Adrenal gland (tissue), 5 donors: ENCODE results near the gene ZNF564.

Experiments used
- POLR2A ChIP-seq, 2 donors: fragments of 450-650 bp; IDR thresholded peaks; one replicate each; pipeline ENCODE4 v1.6.1; 2017; ENCODE audit warnings: antibody characterized with exemption in 2 of 2, mild to moderate bottlenecking in 2 of 2, moderate library complexity in 1 of 2
- TF ChIP-seq, protein P1 (sequence below), 6 experiments: fragments of 450-650 bp in 4 of 6; fragments of 200-600 bp in 2 of 6; sonication (generic) in 1 of 6; IDR thresholded peaks; 1 replicate in 5 of 6; 2 replicates in 1 of 6; pipeline versions ENCODE4 v1.5.1 to v1.8.0; 2016 to 2021; ENCODE audit warnings: antibody characterized with exemption in 6 of 6, mild to moderate bottlenecking in 2 of 6, moderate library complexity in 1 of 6
- donor health status: DM: no; HTN: no; CAD: no.

GRCh38 chr19:12521996-12522395 is 29.3 kb downstream of the ZNF564 start:
- TF ChIP-seq POLR2A (IDR thresholded peaks at IDR 0.05), result no peak
- TF ChIP-seq, protein P1, sequence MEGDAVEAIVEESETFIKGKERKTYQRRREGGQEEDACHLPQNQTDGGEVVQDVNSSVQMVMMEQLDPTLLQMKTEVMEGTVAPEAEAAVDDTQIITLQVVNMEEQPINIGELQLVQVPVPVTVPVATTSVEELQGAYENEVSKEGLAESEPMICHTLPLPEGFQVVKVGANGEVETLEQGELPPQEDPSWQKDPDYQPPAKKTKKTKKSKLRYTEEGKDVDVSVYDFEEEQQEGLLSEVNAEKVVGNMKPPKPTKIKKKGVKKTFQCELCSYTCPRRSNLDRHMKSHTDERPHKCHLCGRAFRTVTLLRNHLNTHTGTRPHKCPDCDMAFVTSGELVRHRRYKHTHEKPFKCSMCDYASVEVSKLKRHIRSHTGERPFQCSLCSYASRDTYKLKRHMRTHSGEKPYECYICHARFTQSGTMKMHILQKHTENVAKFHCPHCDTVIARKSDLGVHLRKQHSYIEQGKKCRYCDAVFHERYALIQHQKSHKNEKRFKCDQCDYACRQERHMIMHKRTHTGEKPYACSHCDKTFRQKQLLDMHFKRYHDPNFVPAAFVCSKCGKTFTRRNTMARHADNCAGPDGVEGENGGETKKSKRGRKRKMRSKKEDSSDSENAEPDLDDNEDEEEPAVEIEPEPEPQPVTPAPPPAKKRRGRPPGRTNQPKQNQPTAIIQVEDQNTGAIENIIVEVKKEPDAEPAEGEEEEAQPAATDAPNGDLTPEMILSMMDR (IDR thresholded peaks at IDR 0.05), result no peak
